GM18861 (cell line): Measurements from ENCODE around the gene AUTS2.
A peak's percentile ranks its signal among the peaks of the same experiment; 100 is the strongest.

ENCODE experiments used
- ATAC-seq: cut with Tn5 transposase; IDR thresholded peaks from one replicate; pipeline ENCODE4 v1.9.1; 2021; ENCODE audit not compliant: unreplicated experiment

AUTS2 gene

DNA sequence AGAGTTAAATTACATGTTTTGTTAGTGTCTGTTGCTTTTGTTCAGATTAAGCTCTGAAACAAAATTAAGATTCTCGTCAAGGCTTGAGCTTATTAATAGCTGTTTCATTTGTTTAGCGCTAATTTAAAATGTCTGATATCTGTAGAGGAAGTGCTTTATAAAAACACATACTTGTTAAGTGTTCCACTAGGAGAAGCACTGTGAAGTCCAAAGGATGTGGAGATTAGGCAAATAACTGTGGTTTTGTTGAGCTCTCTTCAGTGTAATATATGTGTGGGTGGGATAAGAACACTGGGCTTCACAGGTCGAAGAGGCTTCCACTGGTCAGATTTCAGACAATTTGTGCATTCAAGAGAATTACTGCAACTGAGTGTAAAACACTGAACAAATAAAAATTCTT is 242.0 kb downstream of the AUTS2 start:
- no peak for ATAC-seq

DNA sequence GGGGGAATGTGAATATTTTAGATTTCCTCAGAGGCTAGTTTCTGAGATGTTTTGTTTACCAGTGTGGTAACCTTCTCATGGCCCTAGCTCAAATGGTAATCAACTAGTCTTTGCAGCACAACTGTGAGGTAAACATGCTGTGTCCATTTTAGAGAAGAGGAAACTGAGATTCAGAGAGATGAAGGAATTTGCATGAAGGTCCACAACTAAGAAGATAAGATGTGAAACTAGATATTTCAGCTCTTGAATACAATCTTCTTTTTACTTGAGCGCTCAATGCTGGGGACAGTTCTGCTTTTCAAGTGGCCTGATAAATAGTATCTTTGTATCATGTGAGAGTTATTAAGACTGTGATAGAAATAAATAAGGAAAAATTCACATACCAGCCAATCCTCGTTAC is 245.4 kb downstream of the AUTS2 start:
- ATAC-seq: peak; percentile 47

DNA sequence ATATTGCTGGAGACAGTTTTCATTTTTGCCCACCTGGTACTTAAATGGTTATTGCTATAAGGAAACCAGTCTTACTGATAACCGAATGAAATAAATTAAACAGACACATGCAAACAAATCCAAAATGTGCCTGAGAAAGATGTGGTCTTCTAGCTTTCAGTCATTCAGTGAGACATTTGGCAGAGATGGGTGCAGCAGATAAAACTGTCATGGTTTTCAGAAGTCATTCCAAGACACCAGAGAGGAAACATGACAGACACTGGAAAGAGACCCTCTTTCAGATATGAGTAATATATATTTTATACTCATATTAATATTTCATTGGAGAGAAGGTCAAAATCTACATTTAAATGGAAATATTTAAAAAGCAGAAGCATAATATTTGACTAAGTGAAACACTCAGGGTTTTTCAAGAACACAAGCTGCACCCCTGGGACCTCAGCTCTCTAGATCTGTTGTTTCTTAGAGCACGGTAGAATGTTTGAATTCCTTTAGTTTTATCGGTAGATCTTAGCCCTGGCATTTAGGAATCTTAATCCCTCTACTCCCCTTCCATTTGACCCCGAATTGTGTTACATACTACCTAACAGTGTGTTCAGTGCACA is 246.1 kb downstream of the AUTS2 start:
- no peak for ATAC-seq

DNA sequence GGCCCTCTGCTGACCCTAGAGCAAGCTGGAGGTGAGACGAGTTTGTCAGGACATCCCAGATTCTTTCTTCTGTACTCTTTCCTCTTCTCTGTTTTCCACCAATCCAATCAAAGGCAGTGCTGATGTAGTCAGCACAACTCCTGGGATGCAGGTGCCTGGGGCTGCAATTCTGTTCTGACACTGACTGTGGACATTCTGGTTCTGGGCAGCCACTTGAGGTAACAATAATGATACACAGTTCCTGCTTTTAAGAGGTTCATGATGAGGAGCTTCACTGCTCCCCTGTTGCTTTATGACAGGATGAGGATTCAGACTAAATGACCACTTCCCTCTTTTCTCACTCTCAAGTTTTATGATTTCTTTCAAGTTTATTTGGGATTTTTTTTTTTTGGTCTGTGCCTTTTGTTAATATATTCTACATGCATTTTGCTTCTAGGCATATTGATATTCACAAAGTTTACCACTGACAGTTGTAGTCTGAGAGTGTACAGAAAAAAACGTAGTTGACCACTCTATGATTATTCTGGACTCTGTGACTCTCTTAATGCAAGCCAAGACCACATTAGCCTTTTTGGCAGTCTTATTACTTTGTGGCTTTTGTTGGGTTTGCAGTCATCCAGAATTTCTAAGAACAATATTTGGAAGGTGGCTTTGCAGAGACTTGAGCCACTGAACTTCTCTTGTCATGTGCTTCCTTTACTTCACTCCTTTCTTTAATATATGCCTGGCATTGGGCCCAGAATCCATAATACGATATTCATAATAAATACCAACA is 247.6 kb downstream of the AUTS2 start:
- ATAC-seq: no peak

DNA sequence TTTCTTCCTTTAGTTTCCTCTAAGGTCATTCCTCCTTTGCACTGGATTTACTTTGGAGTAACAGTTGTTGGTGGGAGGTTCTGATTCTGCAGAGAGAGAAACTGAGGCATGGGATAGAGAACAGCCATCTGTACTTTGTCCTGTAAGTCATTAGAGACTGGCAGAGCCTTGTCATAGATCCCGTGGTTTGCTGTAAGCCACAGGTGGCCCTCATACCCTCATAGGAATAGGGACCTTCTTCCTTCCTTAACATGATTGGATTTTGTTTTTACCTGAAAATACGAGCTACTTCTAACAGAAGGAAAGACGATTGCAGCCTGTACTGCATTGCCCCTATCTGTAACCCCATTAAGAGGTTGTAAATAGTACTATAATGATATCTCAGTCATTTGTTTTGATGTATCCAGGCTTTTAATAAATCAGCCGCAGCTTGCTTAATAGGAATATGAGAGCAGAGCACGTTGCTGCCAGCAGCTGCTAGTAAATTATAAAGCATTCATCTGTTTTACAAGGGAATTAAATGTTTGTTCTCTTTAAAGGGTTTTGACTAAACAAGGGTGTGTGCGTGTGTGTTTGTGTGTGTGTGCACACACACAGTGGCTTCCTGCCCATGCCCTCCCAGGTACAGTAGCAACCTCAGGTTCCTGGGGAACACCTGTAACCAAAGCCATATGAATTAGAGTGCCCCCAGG is 249.8 kb downstream of the AUTS2 start:
- ATAC-seq: no peak

DNA sequence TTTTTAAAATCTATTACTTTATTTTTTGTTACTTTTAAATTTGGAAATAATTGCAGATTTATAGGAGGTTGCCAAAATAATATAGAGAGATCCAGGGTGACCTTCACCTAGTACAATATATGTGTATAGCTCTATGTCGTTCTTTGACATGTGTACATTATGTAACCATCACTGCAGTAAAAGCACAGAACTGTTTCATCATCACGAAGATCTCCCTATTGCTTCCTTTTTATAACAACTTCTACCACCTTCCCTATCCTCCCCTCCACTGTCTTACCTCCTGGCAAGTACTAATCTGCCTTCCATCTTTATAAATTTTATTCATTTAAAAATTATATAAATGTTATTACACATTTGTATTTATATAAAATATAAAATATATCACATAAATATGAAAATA is 251.0 kb downstream of the AUTS2 start:
- ATAC-seq: no peak

DNA sequence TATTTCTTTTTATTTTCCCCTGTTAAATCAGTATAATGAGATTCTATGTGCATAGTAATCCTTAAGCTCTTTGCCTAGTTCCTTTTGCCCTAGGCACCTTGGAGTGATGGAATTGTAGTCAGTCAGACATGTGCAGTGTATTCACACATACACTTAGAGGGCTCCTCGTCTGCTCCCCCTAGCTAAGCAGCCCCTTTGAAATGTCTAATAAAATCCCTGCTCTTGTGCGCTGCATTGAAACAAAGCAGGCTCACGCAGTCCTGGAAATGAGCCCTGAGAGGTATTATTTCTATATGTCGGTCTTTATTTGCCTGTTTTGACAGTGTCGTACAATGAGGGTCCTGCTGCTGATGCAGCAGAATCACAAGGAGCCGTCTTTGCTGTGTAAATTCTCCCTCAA is 258.7 kb downstream of the AUTS2 start:
- ATAC-seq: no peak

DNA sequence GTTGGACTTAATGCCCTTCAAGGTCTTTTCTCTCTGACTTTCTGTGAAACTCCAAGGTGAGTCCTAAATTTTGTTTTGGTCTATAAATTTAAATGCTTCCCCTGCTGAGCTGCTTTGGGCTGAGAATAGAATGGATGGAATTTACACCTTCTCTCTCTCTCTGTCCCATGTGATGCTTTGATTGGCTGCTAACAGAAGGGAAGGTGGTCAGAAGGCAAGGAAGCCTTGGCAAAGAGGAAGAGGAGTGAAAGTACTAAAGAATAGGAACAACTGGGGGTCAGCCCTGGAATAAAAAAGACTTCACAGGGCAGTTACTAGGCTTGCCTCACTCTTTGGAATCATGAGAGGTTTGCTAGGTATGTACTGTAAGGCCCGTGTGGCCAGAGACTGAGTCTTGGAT is 260.2 kb downstream of the AUTS2 start:
- ATAC-seq: no peak

DNA sequence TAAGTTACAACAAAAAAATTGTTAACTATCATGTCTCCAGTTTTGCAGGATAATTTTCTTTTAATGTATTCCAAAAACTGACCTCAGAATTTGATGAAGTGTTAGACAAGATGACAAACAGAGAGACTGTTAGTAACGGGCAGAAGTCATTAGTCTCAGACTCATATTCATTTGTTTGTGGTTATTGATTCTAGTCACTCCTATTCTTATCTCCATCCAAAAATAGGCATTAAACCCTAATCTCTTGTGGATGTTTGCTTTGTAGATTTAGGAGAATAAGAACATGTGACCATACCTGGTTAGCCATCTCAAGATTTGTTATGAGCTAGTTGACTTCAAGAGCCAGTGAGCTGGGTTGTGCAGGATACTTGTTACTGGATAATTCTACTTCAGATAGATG is 261.1 kb downstream of the AUTS2 start:
- ATAC-seq: no peak

DNA sequence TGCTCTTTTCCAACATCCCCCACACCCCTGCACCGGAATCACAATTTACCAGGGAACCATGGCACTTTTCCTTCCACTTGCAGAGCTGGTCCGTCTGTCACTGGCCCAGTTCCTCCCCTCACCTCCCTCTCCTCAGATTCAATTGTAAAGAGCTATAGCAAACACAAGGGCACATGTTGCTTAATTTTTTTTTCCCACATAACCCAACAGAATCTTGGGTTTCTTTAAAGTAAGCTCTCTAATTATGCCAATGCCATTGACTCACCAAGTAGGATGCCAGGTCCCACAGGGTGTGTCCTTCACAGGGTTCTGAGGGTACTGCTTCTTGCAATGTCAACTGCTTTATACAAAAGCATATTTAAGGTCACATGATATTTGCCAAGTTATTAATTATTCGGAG is 262.2 kb downstream of the AUTS2 start:
- ATAC-seq: no peak

DNA sequence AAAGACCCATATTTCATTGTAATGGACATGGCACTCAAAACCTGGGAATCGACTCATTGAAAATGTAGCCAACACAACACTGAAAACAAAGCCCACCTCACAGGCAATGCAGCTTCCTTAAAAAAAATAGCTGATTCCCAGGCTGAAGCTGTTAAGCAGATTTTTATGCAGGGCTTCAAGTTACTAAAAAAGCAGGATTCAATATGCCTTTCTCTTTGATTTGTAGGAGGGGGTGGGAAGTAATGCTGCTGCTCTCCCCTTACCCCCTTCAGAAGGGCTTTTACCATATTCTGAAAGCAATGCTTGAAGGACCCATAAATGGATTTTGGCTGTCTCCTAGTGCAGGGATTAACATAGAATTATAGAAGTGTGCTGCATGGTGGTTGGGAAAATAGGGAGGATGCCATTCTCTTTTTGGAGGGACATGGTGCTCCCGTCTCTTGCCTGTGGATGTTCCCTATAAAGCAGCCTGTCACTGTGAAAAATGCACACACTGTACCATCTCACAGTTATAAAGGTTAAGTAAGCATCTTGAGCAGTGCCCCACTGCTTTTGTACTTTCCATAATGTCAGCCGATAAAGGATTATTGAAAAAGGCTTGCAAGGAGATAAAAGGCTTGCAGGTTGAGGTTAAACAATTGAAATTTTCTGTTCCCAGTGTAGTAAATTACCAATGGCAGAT is 262.8 kb downstream of the AUTS2 start:
- ATAC-seq: no peak

DNA sequence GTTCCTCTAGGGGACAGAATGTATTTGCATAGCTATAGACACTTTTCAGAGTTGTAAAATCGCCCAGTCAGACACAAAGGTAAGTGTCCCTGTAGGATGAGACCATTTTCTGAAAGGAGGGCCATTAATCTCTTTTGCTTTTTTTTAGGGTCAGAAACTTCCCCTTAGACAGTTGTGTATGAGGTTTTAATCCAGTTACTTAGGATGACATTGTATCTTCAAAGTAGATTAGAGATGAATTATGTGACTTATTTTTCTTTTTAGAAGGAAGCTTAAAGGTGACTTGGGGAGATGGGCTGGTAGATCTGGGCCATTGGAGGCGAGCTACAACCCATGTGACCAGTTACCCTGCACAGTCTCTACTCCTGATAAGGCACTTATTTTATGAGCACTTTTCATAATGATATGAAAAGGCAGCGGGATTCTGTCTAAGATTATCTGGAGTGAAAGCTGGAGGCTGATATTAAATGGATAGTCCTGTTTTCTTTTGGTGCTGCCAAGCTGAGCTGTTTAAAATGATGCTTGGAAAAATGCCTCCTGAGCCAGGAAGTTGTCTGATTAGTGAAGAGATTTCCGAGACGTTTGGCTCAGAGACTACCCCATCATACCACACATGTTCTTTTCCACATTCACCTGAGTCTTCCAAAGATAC is 264.3 kb downstream of the AUTS2 start:
- no peak for ATAC-seq

DNA sequence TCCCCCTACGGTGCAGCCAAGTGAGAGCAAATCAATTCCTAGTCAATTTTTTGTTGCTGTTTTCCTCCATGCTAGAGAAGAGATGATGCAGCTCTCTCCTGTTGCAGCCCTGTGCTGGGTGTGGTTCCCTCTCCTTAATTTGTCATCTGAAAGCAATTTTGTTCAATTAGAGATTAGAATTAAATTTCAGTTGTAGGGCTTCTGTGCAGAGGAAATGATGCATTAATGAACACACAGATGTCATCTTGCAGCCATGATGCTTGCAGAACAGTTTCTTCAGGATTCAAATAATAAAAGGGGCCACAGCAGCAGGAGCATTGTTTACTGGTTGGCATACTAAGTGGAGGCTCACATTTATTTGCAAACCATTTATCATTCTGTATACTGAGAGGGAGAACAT is 266.0 kb downstream of the AUTS2 start:
- ATAC-seq: no peak

DNA sequence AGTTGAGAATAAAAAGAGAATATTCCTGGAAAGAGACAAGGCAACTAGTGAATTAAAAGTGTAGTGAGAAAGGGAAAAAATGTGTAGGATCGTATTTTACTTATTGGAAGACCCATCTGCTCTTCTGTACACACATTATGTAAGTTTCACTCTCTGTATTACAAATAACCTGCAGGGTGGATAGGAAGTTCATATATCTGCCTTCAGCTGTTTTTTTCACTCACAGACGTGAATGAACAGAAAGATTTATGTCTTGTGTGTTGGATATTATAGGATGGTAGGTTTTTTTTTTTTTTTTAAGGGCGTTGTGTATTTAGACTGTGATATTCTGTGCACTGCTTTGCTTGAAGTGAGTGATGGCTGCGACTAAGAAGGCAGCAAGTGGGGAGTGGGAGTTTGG is 266.5 kb downstream of the AUTS2 start:
- no peak for ATAC-seq

DNA sequence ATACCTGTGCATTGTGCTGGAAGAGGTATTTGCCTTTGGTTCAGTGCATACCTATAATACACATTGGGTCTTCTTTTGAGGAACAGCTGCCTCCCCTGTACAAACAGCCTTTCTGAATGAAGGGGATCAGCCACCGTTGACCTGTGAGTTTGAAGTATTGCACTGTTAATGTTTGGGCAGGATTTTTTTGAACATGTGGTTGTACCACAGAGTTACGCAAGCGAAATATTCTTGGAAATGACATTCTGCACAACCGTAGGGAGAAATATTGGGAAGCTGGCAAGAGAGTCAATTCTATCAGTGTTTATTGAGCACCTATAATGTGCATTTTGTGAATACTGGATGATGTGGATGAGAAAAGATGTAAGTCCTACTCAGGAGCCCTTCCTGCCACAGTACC is 270.6 kb downstream of the AUTS2 start:
- ATAC-seq: no peak

DNA sequence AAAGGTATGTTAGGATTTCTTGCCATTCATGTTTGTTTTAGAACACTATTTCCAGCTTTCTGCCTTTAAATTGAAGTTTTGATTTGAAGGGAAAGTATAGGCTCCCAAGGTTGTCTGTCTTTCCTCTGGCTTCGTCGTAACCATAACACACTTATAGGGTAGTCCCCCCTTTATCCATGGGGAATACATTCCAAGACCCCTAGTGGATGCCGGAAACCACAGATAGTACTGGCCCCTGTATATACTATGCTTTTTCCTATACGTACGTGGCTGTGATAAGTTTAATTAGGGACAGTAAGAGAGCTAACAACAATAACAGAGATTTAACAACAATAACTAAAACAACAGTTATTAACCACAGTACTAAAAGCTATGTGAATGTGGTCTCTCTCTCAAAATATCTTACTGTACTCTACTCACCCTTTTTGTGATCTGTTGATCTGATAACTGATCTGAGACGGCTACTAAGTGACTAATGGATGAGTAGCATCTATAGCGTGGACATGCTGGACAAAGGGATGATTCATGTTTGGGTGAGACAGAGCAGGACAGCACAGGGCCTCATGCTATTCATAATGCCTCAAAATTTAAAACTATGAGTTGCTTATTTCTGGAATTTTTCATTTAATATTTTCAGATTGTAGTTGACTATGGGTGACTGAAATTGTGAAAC is 273.1 kb downstream of the AUTS2 start:
- no peak for ATAC-seq

DNA sequence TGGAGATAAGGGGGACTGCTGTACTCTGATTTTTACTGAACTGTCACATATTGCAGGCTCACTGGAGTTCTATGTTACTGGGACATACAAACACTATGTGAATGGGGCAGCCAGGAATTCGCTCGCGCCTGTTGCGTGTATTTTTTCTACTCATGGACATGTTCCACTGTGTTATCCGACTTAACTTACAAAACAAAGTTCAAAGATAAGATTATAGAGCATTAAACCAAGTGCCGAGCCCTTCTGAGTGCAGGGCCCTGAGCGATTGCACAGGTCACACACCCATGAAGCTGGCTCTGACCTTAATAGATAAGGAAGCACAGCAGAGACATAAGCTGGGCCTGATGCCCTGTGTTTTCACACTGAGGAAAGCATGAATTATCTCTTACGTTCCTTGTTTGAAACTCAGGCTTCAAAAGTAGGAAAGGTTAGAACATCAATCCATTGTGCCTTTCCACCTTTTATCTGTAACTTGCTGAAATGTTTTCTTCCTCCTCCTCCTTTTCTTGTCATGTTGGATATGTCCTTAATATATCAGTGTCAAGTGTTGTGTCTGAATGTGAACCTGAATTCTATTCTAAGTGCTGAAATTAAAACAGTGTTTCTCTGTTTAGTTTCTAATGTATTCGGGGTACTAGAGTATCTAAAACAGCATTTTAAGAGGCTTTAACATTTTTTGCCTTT is 273.8 kb downstream of the AUTS2 start:
- ATAC-seq: no peak

DNA sequence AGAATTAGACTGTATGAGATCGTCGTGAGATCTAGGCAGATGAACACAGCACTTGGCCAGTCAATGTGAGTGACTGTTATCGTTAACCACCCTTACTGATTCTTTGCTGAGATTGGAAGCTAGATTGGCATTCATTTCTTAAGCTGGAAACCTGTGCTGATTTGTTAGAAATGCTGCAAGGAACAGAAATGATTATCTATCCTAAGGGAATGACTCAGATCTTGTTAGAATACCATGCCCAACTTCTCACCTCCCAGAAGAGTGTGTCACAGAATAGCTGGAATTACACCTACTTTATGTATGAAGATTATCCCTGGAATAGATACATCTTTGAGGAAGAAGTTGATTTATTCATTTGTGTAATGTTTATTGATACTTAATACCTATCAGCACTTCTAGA is 275.2 kb downstream of the AUTS2 start:
- ATAC-seq: no peak

DNA sequence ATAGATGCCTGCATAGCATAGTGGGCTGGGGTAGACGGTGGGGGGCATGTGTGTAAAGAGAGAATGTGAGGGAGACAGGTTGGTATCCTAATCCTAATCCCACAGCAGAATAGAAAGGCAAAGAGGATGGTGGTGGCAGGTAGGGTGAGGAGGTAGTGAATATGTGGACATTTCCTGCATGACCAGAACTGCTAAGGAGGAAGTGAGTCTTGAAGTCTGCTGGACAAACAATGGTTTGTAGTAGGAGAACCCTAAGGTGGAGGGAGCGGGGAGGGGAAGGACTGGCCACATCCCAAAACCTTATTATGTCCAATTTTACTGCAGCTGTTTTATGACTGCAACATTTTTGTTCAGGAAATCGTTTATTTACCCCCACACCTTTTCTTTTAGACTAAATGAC is 279.7 kb downstream of the AUTS2 start:
- ATAC-seq: no peak

DNA sequence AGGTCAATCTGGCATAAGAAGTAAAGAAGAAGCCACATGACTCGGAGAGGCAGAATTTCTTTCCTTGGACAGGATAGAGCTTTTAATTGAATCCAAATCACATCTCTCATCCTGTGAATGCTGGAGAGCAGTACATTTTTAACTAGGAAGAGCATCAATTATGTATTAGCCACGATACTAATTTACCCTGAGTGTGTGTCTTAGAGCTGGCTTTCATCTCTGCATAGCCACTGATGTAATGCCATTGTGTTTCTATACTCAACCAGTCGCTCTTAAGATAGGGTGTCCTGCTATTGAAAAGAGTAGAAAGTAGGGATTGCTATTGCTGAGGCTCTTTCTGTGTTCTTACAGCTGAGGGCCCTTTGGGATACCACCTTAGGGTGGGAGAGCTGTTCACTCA is 280.3 kb downstream of the AUTS2 start:
- no peak for ATAC-seq
